Renal cortical epithelial cell (primary cell): ENCODE data around the gene GRPR. TPM values are rescaled to one million over a fixed set of nuclear protein-coding genes. Genes with fewer than 3 reads are reported as not detected.

Experiments used
- DNase-seq: peaks from one replicate; pipeline ENCODE4 v3.0.0-alpha.2; 2011; ENCODE audit warnings: low read depth
- total RNA-seq: library from RNA; depleted of rRNA; stranded (reverse); fragments of >200 nt; gene quantifications from 2 replicates; pipeline ENCODE4 v1.2.3, GENCODE V29; 2014

GRPR gene
- 0.10 and 0.17 TPM in 2 replicates for total RNA-seq

DNA sequence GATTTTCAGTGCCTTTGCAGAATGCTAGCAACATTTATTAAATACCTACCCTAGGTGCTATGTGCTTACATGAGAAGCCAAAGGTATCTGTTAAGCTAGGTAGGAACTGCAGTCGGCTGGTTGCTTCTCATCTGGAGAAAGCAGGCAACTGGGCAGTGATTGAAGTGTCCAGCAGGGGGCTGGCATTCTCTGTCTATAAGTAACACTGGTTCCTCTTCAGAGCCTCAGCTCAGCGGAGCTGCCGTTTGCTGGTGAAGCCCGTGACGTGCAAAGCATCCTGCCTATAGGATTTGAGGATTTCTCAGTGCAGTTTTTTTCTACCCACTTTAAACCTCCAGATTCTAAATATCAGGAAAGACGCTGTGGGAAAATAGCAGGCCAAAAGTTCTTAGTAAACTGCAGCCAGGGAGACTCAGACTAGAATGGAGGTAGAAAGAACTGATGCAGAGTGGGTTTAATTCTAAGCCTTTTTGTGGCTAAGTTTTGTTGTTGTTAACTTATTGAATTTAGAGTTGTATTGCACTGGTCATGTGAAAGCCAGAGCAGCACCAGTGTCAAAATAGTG is at the start of gene GRPR:
TSS of gene GRPR (plus strand) at position 344 of the 565 bp plus-strand sequence. CDS start 389 bp downstream, outside the sequence.
- DNase-seq: peak; percentile 67

DNA sequence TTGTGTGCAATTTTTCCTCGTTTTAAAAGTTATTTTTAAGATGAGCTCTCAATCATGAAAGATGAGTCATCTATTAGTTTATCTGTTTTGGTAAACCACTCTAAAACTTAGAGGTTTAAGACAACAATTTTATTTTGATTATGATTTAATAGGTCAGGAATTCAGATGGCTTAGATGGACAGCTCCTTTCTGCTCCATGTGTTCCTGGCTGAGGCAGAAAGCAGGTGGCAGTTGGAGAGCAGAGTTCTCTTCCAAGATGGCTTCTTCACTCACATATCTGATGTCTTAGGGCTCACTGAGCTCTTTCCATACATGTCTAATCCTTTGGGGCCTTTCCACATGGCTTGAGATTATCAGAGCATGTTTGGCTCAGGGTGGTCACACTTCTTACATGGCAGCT is 48.3 kb upstream of the GRPR start:
- DNase-seq: no peak

DNA sequence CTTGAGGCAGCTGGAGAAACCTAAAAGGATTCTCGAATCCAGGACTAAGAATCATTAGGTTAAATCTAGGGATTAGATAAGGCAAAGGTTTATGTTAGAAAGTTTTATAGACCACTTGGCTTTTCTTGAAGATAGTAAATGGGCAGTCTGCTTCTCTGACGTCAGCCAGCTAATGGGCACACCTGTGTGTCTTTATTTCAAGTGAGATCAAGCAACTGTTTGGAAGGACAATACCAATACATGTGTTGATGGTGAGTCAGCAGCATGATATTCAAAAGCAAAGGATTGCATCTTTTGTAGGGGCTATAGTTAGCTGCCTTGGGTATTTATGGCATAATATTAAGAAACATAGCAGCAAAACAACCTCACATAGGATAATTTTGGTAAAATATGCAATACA is 46.5 kb upstream of the GRPR start:
- DNase-seq: no peak

DNA sequence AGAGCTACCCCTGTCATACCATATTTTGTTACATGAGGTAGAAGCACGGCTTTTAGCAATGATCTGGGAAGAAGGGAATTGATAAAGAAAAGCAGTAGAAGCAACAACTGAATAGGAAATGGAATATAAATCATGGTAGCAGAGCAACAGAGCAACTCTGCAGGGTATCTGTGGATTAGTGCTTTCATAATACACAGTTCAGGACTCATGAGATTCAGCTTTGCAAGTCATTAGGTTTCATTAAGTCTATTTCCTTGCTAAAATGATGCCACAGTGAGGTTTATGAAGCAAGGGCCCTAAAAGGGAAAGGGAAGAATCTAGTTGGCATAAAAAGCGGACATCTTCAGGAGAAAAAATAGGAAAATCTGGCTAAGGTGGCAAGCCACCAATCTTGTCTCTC is 45.6 kb upstream of the GRPR start:
- DNase-seq: no peak

DNA sequence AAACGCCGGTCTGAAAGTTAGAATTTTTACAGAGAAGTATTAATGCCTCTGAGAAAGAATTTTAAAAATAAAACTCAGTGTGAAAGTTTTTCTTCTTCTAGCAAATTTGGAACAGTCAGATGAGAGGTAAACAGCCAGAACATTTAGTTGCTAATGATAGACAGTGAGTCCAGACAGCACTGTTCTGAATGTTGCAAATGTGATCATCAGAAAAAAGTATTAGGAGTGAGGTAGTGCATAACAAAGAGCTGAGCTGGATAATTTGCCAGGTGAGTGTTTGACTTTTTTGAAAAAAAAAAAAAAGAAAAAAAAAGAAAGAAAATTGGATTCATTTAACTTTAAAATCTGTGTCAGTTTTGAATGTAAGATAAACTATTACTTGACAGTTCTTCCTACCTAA is 42.0 kb upstream of the GRPR start:
- no peak for DNase-seq

- no peak for DNase-seq
Measured at GRCh38 chrX:16082470-16083085, 40.8 kb upstream of the GRPR start.

- DNase-seq: peak; percentile 79
Measured at GRCh38 chrX:16087076-16087475, 36.3 kb upstream of the GRPR start.

GRCh38 chrX:16089086-16089485 is 34.3 kb upstream of the GRPR start:
- DNase-seq: peak; percentile 57

DNA sequence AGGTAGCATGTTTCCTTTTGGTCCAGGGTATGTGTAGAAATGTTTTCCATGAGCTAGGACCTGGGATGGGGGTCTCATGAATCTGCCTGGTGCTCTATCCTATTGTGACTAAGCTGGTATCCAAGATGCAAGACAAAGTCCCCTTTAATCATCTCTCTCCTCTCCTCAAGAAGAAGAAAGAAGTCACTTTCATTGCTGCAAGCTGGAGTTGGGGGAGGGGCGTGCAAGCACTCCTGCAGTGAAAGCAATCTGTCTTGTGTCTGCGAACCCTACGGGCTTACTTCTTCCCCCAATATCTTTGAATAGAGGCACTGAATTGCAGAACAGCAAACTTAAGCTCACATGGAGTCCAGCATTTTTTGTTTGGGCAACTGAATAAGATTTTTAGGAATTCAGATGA is 27.2 kb upstream of the GRPR start:
- DNase-seq: no peak

DNA sequence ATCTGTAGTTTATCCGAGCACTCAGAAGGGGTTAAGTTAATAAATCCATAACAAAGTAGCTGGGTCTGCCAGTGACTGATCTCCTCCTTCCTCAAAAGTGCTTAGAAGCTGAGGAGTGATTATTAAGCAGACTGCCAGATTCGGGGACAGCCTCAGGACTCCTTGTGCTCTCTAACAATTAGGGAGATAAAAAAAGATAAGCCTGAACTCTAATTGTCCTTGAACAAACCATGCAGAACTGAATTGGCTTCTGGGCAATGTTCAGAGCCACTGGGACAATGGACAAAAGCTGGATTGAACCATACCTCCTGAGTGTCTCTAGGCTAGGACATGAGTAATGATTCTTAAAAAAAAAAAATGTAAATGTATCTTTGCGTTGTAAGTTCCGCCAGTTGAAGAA is 22.7 kb upstream of the GRPR start:
- no peak for DNase-seq

- DNase-seq: no peak
Measured at GRCh38 chrX:16101581-16101980, 21.8 kb upstream of the GRPR start.

- no peak for DNase-seq
Measured at GRCh38 chrX:16103625-16104024, 19.7 kb upstream of the GRPR start.

DNA sequence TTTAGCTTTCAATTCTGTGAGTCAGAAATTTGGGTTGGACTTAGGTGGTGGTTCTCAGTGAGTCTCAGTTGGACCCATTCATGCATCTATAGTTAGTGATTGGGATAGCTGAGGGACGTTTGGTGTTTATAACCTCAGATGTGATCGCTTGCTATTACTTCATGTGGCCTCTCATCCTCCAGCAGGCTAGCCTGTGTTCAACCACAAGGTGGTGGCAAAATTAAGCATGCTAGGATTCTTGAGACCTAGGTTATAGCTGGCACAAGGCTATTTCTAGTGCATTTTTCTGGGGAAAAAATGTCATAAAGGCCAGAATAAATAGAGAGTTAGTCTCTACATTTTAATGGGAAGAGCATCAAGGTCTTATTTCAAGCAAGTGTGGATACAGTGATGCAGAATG is 10.9 kb upstream of the GRPR start:
- no peak for DNase-seq

GRCh38 chrX:16113978-16114565 is 9.3 kb upstream of the GRPR start:
- no peak for DNase-seq

- peak; percentile 19 for DNase-seq
Measured at GRCh38 chrX:16114611-16115010, 8.8 kb upstream of the GRPR start.

GRCh38 chrX:16119353-16120220 is 3.8 kb upstream of the GRPR start:
- no peak for DNase-seq

DNA sequence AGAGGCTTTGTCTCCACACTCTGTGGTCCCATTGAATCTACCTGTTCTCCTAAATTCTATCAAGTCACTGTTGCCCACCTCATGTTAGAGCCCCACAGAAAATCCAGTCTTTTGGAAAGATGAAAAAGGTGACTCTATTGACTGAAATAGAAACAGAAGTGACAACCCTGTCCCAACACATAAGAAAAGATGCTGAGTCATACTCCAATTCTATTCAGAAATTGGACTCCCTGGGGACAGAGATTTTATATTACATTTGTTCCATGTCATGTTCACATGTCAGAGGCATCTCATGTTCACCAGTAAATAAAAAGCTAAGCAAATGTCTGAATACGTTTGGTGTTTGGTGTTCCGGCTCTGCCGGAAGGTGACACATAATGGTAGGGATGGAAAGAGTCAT is 2.9 kb upstream of the GRPR start:
- DNase-seq: no peak

- DNase-seq: no peak
Measured at GRCh38 chrX:16124201-16124600, 836 bp downstream of the GRPR start.

GRCh38 chrX:16125520-16126149 is 2.3 kb downstream of the GRPR start:
- DNase-seq: no peak

DNA sequence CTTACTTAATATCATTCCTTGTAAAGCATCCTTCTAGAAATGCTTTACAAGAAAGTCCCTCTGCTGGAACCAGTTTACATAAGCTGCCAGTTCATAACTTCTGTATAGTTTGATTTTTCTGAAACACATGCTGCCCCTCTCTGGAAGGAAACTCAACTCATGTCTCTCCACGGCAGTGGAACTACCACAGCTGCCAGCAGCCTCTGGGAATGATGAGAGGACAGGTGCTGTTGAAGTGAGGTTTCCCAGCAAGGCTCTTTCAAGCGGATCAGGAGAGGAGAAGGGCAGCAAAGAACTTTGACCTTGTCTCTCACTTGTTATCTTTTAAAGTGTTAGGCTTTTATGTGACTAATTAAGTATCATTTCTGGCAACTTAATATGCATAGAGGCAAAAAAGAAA is 7.3 kb downstream of the GRPR start:
- no peak for DNase-seq

DNA sequence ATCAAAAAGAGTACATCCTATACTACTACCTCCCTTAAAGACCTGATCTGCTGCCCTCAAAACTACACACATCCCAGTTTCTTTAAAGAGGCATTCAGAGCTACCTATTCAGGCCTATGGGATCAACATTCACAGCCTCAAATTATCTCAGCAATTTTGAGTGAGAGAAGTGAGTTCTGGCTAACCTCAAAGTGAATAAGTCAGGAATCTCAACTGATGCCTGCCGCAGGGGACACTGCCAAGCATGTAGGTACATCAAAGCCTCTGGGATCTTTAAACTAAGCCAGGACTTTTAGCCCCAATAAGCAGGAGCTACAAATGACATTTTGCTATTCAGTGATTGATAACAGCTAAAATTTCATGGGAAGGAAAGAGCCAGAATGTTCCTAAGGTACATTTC is 11.6 kb downstream of the GRPR start:
- no peak for DNase-seq

DNA sequence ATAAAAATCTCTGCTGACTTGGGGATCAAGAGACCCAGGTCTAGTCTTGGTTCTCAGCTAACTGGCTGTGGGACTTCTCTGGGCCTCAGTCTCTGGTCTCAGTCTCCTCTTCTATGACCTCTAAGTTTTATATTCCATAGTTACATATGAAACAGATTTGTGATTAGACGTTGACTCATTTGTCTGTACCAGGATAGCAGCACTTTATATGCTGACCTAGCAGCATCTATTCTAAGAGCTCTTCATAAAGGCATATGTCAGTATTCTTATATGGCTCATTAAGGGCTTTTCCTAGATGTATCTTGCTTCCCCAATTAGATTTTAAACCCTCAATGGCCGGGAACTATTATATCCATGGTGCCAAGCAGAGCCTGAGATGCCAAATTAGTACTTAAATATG is 12.7 kb downstream of the GRPR start:
- no peak for DNase-seq
